HG03378 (cell line): ENCODE data around the gene ACTA2.

Source experiments
- ATAC-seq: cut with Tn5 transposase; IDR thresholded peaks from one replicate; pipeline ENCODE4 v1.9.1; 2021; ENCODE audit warnings: mild to moderate bottlenecking, moderate library complexity; ENCODE audit not compliant: unreplicated experiment

Gene ACTA2

GRCh38 chr10:88952647-88953111, at the start of gene ACTA2:
ACTA2 (minus strand) TSS chr10:88952773; CDS start chr10:88948930, 3,843 bp downstream.
- ATAC-seq = no peak

GRCh38 chr10:89001729-89002072, 49.1 kb upstream of the ACTA2 start:
- ATAC-seq = no peak

- ATAC-seq = peak; percentile 33
Measured at GRCh38 chr10:89001024-89001728, 48.6 kb upstream of the ACTA2 start.

- ATAC-seq = no peak
Measured at GRCh38 chr10:88999625-89000024, 47.1 kb upstream of the ACTA2 start.

- ATAC-seq = peak; percentile 57
Measured at GRCh38 chr10:88996927-88997326, 44.4 kb upstream of the ACTA2 start.

- no peak for ATAC-seq
Measured at GRCh38 chr10:88995156-88995876, 42.7 kb upstream of the ACTA2 start.

GRCh38 chr10:88994019-88994418, 41.4 kb upstream of the ACTA2 start:
- no peak for ATAC-seq

- ATAC-seq = no peak
Measured at GRCh38 chr10:88992921-88993524, 40.5 kb upstream of the ACTA2 start.

GRCh38 chr10:88991899-88992320, 39.3 kb upstream of the ACTA2 start:
- ATAC-seq = no peak

- ATAC-seq = peak; percentile 27
Measured at GRCh38 chr10:88991161-88991898, 38.8 kb upstream of the ACTA2 start.

GRCh38 chr10:88990384-88991160, 38.0 kb upstream of the ACTA2 start, which contains the start of gene FAS:
FAS (plus strand) TSS chr10:88990798; CDS start chr10:88990877, 79 bp downstream.
- ATAC-seq = peak; percentile 47

- peak; percentile 10 for ATAC-seq
Measured at GRCh38 chr10:88989824-88990383, 37.3 kb upstream of the ACTA2 start.

- no peak for ATAC-seq
Measured at GRCh38 chr10:88989423-88989822, 36.9 kb upstream of the ACTA2 start.

- no peak for ATAC-seq
Measured at GRCh38 chr10:88987840-88988239, 35.3 kb upstream of the ACTA2 start.

GRCh38 chr10:88987243-88987725, 34.7 kb upstream of the ACTA2 start:
- no peak for ATAC-seq

- no peak for ATAC-seq
Measured at GRCh38 chr10:88986549-88987242, 34.1 kb upstream of the ACTA2 start.

GRCh38 chr10:88984525-88984924, 32.0 kb upstream of the ACTA2 start:
- ATAC-seq = no peak

- ATAC-seq = no peak
Measured at GRCh38 chr10:88983939-88984338, 31.4 kb upstream of the ACTA2 start.

- no peak for ATAC-seq
Measured at GRCh38 chr10:88983206-88983605, 30.6 kb upstream of the ACTA2 start.
